DMS153 treated with DMSO at 0.1 percent for 48 hours (cell line): Measurements from ENCODE around the gene STPG4.
A peak's percentile ranks its signal among the peaks of the same experiment; 100 is the strongest.
"Not testable (repeated sequence)": the region's sequence is repeated elsewhere in the genome, so short reads cannot be mapped to it uniquely, and the experiment has no call there.

Experiments used
- DNase-seq: peaks from one replicate; lab custom pipeline; 2025; ENCODE audit not compliant: unreplicated experiment; lab: John Stamatoyannopoulos, UW

Gene STPG4, protein sequence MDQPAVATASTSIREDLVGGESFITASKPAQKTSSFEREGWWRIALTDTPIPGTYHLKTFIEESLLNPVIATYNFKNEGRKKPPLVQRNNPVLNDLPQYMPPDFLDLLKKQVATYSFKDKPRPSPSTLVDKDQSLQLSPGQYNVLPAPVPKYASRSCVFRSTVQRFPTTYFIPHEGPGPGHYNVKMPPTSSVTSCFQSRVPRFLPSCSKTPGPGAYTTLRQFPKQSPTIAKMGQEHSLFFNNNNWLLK

GRCh38 chr2:47155091-47155876 lies at the start of gene STPG4:
Gene STPG4 (minus strand): TSS chr2:47155308. CDS start chr2:47155251, 57 bp downstream.
- no peak for DNase-seq

GRCh38 chr2:47204691-47205090 lies 49.6 kb upstream of the STPG4 start:
- DNase-seq: no peak

DNA sequence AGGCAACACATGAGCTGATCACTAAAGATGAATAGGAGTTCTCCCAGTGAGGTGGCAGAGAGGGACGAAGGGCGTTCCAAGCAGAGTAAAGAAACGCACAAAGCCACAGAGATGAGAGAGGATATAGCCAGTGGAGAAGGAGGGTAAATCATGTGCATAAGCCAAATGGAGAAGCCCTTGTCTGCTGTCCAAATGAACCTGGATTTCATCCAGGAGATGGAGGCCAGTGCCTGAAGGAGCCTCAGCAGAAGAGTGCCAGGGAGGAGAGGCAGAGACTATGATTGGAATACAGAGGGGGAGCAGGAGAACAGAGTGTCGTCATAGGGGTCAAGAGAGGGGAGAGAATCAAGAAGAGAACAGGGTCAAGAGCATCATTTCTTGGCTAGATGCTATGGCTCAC lies 48.9 kb upstream of the STPG4 start:
- DNase-seq: no peak

- no peak for DNase-seq
Measured at GRCh38 chr2:47201224-47201623, 46.1 kb upstream of the STPG4 start.

- DNase-seq: no peak
Measured at GRCh38 chr2:47198985-47199451, 43.9 kb upstream of the STPG4 start.

GRCh38 chr2:47196499-47196898 lies 41.4 kb upstream of the STPG4 start:
- DNase-seq: no peak

DNA sequence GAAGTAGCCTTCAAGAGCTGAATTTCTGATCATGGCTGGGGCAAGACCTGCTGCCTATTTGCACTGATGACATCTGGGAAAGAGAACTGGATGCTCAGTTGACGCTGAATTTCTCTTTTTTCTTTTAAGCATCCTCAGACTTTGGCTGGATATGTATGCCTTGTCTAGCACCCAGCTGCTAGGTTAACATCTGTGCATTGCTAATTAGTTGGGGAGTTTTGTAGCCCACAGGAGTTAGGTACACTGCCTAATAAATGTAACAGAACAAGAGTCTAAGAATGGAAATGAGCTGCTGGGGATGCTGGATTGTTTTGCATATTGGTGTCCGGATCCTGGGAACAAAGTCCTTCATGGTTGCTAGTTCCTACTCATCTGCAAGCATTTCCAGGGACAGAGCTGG lies 40.9 kb upstream of the STPG4 start:
- no peak for DNase-seq

DNA sequence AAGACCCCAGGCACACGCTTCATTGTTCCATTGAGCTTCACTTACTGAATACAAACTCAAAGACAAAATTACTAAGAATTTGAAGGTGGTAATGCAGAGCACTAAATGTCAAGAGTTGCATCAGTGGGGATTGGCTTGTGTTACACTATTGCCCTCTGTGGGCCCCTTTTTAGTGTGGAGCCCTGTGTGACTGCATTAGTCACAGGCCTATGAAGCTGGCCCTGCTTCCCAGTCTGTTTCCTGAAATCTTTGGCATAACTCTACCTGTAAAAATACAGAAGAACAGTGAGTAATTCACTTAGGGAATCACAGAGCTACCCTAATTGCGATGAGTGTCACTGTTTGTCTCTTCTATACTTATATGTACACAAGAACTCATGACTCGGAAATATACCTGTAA lies 40.0 kb upstream of the STPG4 start:
- DNase-seq: no peak

DNA sequence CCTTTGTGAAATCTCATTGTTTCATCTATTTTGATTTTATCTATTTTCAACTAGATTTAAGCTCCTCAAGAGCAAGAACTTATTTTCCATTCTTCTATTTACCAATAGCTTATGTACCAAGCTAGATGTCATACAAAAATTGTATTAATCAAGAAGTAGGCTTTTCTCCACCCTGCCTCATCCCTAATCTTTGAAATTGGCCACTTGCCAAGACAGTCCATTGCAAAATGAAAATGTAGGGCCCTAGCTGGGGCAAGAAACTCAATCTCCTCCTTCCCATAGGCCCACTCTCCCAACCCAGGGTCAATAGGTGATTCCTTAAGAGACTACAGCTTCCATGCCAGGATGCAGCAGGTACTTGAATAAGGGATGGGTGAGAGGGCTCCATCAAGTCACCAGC lies 39.3 kb upstream of the STPG4 start:
- DNase-seq: no peak

DNA sequence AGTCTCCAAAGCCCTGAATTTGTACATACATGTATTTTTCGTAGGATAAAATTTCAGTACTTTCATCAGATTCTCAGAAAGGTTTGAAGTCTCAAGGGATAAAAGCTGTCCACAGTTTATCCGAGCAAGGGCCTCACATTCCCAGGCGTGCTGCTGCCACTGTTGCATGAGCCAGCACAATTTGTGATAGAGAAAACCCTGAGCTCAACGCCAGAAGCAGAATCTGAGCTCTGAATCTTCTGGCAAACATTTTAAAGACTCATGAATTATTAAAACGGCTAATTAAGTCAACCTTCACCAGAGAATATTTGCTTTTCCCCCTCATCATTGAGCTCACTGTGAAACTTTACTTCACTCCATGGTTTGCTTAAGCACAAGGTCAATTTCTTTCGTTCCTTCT lies 38.5 kb upstream of the STPG4 start:
- DNase-seq: no peak

- no peak for DNase-seq
Measured at GRCh38 chr2:47190188-47190881, 35.2 kb upstream of the STPG4 start.

GRCh38 chr2:47189635-47190034 lies 34.5 kb upstream of the STPG4 start:
- no peak for DNase-seq

- DNase-seq: no peak
Measured at GRCh38 chr2:47187069-47187468, 32.0 kb upstream of the STPG4 start.

DNA sequence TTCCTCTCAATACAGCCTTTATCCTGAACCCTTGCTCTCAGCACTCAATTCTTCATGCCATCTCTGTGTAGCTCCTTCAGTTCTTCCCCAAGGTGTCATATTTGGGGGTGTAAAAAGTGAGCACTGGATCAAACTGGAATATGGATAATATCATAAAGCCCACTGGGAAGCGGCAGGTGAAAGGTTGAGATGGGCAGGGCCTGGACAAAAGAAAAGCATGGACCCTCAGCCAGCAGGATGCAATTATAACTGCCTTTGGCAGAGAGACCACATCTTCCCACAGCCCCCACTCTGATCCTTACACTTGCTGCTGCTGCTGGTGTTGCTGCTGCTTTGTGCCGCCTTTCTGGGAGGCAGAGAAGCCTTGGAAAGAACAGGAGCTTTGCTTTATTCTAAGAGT lies 31.2 kb upstream of the STPG4 start:
- no peak for DNase-seq

DNA sequence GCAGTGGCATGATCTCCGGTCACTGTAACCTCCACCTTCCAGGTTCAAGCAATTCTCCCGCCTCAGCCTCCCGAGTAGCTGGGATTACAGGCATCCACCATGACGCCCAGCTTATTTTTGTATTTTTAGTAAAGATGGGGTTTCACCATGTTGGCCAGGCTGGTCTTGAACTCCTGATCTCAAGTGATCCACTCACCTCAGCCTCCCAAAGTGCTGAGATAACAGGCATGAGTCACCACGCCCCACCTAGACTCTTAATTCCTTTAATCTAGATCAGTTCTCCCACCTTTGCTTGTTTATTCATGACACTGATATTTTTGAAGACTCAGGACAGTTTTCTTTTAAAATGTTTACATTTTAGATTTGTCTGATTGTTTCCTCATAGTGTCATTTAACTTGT lies 30.0 kb upstream of the STPG4 start:
- not testable (repeated sequence) for DNase-seq

GRCh38 chr2:47181176-47181575 lies 26.1 kb upstream of the STPG4 start:
- DNase-seq: no peak

GRCh38 chr2:47180531-47180930 lies 25.4 kb upstream of the STPG4 start:
- DNase-seq: no peak

- DNase-seq: no peak
Measured at GRCh38 chr2:47179388-47179787, 24.3 kb upstream of the STPG4 start.

- no peak for DNase-seq
Measured at GRCh38 chr2:47178341-47178740, 23.2 kb upstream of the STPG4 start.

DNA sequence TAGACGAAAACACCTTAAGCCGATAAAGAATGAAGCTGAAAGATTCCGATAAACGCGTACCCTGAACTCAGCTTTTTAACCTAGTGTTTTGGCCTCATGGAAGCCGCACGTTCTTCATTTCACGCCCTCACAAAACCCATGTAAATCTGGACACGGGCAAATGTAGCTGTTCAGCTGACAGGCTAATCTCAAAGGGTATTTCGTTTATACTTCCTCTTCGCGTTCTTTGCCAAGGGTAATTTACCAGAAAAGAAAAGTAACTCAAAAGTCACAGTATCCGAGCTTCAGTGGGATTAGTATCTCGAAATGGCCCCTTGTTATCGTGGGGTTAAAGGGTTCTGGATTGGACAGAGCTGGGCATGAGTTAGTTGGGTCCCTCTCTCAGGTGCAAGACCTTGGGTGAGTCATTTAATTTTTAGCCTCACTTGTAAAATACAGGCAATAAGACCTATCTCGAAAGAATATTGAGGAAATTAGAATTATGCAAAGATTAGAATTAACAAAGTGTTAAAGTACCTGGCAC lies 22.0 kb upstream of the STPG4 start:
- DNase-seq: peak; percentile 61

- no peak for DNase-seq
Measured at GRCh38 chr2:47174733-47175361, 19.7 kb upstream of the STPG4 start.
